Tibial nerve (tissue), 3 donors: ENCODE measurements around the gene FARP1.

Experiments used
- CTCF ChIP-seq, 5 experiments: fragments of 200-600 bp in 3 of 5; fragments of 450-650 bp in 2 of 5; sonication (generic) in 3 of 5; IDR thresholded peaks; one replicate each; pipeline ENCODE4 v1.5.1; 2016 to 2019; ENCODE audit warnings: antibody characterized with exemption in 5 of 5, mild to moderate bottlenecking in 3 of 5, moderate library complexity in 2 of 5
- POLR2A ChIP-seq, 2 donors: fragments of 450-650 bp; IDR thresholded peaks; one replicate each; pipeline ENCODE4 v1.6.1; 2017; ENCODE audit warnings: antibody characterized with exemption in 2 of 2, mild to moderate bottlenecking in 2 of 2, moderate library complexity in 2 of 2

GRCh38 chr13:98332691-98333090 lies 189.8 kb downstream of the FARP1 start:
- TF ChIP-seq POLR2A (IDR thresholded peaks at IDR 0.05) (no peak), CTCF (IDR thresholded peaks at IDR 0.05) (no peak)
